Measurements from ENCODE around the gene TFPT. TPM values are rescaled to one million over a fixed set of nuclear protein-coding genes. Genes with fewer than 3 reads are reported as not detected.

The TFPT gene
- total and polyA plus RNA-seq, 2 of the 13 experiments (the other 11 are each of a cell fraction or from before 2014, with no cell fraction given), result 8.4 to 10.7 TPM

- TF ChIP-seq ZBTB49 (CRISPR knock-in tag; IDR thresholded peaks at IDR 0.05; ENCODE audit: borderline replicate concordance), result no peak
- no peak for TF ChIP-seq ZNF180 (CRISPR knock-in tag; IDR thresholded peaks at IDR 0.05; ENCODE audit: borderline replicate concordance, low read depth)
- TF ChIP-seq ZNF101 (CRISPR knock-in tag; IDR thresholded peaks at IDR 0.05; ENCODE audit: borderline replicate concordance, low read depth), result 0 out of 2 replicates have a peak, but pooled peaks have one; percentile 55
- TF ChIP-seq CHD2 (IDR thresholded peaks at IDR 0.05; ENCODE audit: low read depth, low read length), result peak; percentile 59; the same call in 1 of the 2 replicates
- TF ChIP-seq ETV6 (CRISPR knock-in tag; conservative IDR thresholded peaks at IDR 0.05), result no peak
- TF ChIP-seq SP2 (CRISPR knock-in tag; IDR thresholded peaks at IDR 0.05), result no peak
- no peak for TF ChIP-seq ZNF703 (CRISPR knock-in tag; IDR thresholded peaks at IDR 0.05; ENCODE audit: borderline replicate concordance)
- no peak for TF ChIP-seq ZNF496 (CRISPR knock-in tag; IDR thresholded peaks at IDR 0.05; ENCODE audit: insufficient replicate concordance)
- no peak for TF ChIP-seq KDM2A (CRISPR knock-in tag; IDR thresholded peaks at IDR 0.05; ENCODE audit: borderline replicate concordance, low read depth)
- no peak for TF ChIP-seq ZNF484 (CRISPR knock-in tag; IDR thresholded peaks at IDR 0.05; ENCODE audit: borderline replicate concordance, low read depth)
- TF ChIP-seq SNAI1 (CRISPR knock-in tag; IDR thresholded peaks at IDR 0.05; ENCODE audit: borderline replicate concordance), result no peak
- peak; percentile 41; the same call in 1 of the 2 replicates for TF ChIP-seq ZNF280B (CRISPR knock-in tag; IDR thresholded peaks at IDR 0.05; ENCODE audit: borderline replicate concordance)
- no peak for TF ChIP-seq ETV5 (CRISPR knock-in tag; IDR thresholded peaks at IDR 0.05; ENCODE audit: borderline replicate concordance)
- no peak for TF ChIP-seq TFAP4 (IDR thresholded peaks at IDR 0.05; ENCODE audit: borderline replicate concordance, low read depth)
- peak in 1 of 2 experiments; percentile 9; a peak in 1 of 4 replicates for TF ChIP-seq HMGXB4 (CRISPR knock-in tag; IDR thresholded peaks at IDR 0.05; ENCODE audit: borderline replicate concordance in 1 of 2, low read depth in 1 of 2)
- TF ChIP-seq CSRNP1 (CRISPR knock-in tag; IDR thresholded peaks at IDR 0.05), result 0 out of 2 replicates have a peak, but pooled peaks have one; percentile 61
- TF ChIP-seq KLF6 (CRISPR knock-in tag; IDR thresholded peaks at IDR 0.05), result no peak
Observed at GRCh38 chr19:54137699-54138488, 22.4 kb upstream of the TFPT start, which contains the start of gene CNOT3 (continued).
